HepG2 (cell line): Measurements from ENCODE around the gene GPRC5B. TPM values are rescaled to one million over a fixed set of nuclear protein-coding genes. Genes with fewer than 3 reads are reported as not detected.

Experiments used
- ATAC-seq: fragments of 200-7000 bp; cut with Tn5 transposase; 3 replicates; pipeline ENCODE4 v1.9.1; 2020; ENCODE audit warnings: mild to moderate bottlenecking, moderate library complexity
- BruUV-seq: library from RNA; stranded (reverse); fragments of 400-500 nt; replicated peaks from 2 replicates; lab custom pipeline; 2021; lab: Mats Ljungman, UMichigan
- CTCF ChIA-PET: fragments of 300-600 bp; formaldehyde crosslinking; extraction: SDS; loops from one replicate; lab custom pipeline; 2021; ENCODE audit warnings: low total read pairs, inconsistent platforms, low intra/inter-chr PET ratio; lab: Yijun Ruan, JAX
- POLR2A ChIA-PET: fragments of 350-600 bp; sonication (Branson Sonifier 250); formaldehyde crosslinking; loops from one replicate; lab custom pipeline; 2020; ENCODE audit warnings: antibody characterized with exemption, inconsistent platforms; lab: Yijun Ruan, JAX
- DNase-seq: peaks from one replicate; pipeline ENCODE4 v3.0.0-alpha.2; 2015; ENCODE audit warnings: low spot score
- FAIRE-seq: peaks from 3 replicates; lab custom pipeline; 2011; peaks lifted over from hg19 to GRCh38; lab: Jason Lieb, UNC
- H2AFZ ChIP-seq: one replicate; pipeline ENCODE4 v1.6.1; 2011; ENCODE audit warnings: low read length, inconsistent platforms
- H3K27ac ChIP-seq: fragments of 300-600 bp; 3 replicates; pipeline ENCODE4 v1.8.0; 2011; ENCODE audit warnings: mixed run types, mild to moderate bottlenecking, mixed read lengths, low read length, inconsistent platforms; ENCODE audit not compliant: insufficient read depth; ENCODE audit errors: extremely low read length
- H3K27me3 ChIP-seq, 2 experiments: fragments of 200-600 bp in 1 of 2; 2 replicates in 1 of 2; 3 replicates in 1 of 2; pipeline versions ENCODE4 v1.6.0 to v1.8.0; 2011; ENCODE audit warnings: low read length in 2 of 2, mild to moderate bottlenecking in 2 of 2, moderate library complexity in 2 of 2, inconsistent platforms in 1 of 2; ENCODE audit not compliant: insufficient read depth in 2 of 2, control insufficient read depth in 1 of 2
- H3K36me3 ChIP-seq, 2 experiments: fragments of 200-600 bp in 1 of 2; replicated peaks in 1 of 2; 2 replicates in 1 of 2; 3 replicates in 1 of 2; pipeline versions ENCODE4 v1.5.1 to v1.8.0; 2011; ENCODE audit warnings: low read length in 2 of 2, inconsistent platforms in 1 of 2; ENCODE audit not compliant: insufficient read depth in 2 of 2, control insufficient read depth in 1 of 2
- H3K4me1 ChIP-seq: 2 replicates; pipeline ENCODE4 v1.5.1; 2012; ENCODE audit warnings: low read length, inconsistent platforms; ENCODE audit not compliant: insufficient read depth
- H3K4me2 ChIP-seq: 2 replicates; pipeline ENCODE4 v1.6.0; 2011; ENCODE audit warnings: low read depth, low read length, inconsistent platforms
- H3K4me3 ChIP-seq, 3 experiments: fragments of 200-600 bp in 1 of 3; sonication (generic), shearing (Covaris generic) in 1 of 3; replicated peaks in 1 of 3; 2 replicates each; pipeline ENCODE4 v1.5.1; 2011 to 2016; ENCODE audit warnings: low read length in 3 of 3, inconsistent platforms in 2 of 3, low read depth in 2 of 3, mild to moderate bottlenecking in 2 of 3, control low read depth in 1 of 3, mixed read lengths in 1 of 3; ENCODE audit not compliant: insufficient read depth in 1 of 3
- H3K79me2 ChIP-seq: one replicate; pipeline ENCODE4 v1.6.1; 2011; ENCODE audit warnings: low read length, inconsistent platforms; ENCODE audit not compliant: insufficient read depth
- H3K9ac ChIP-seq: 2 replicates; pipeline ENCODE4 v1.6.0; 2011; ENCODE audit warnings: mild to moderate bottlenecking, low read depth, low read length, inconsistent platforms; ENCODE audit not compliant: insufficient read depth
- H3K9me3 ChIP-seq: 2 replicates; pipeline ENCODE4 v1.5.1; 2012; ENCODE audit warnings: mild to moderate bottlenecking, low read length
- H4K20me1 ChIP-seq: 2 replicates; pipeline ENCODE4 v1.6.0; 2011; ENCODE audit warnings: inconsistent platforms, mild to moderate bottlenecking, low read length, moderate library complexity; ENCODE audit not compliant: insufficient read depth
- GLI4 ChIP-seq: sonication (generic); formaldehyde crosslinking; IDR thresholded peaks from 2 replicates; pipeline ENCODE4 v1.5.1; 2020; ENCODE audit warnings: missing genetic modification reagents, mild to moderate bottlenecking, moderate library complexity, borderline replicate concordance
- HDAC1 ChIP-seq: sonication (generic); formaldehyde crosslinking; IDR thresholded peaks from 2 replicates; pipeline ENCODE4 v1.5.1; 2020; ENCODE audit warnings: mild to moderate bottlenecking, missing genetic modification reagents
- HHEX ChIP-seq: IDR thresholded peaks from 2 replicates; pipeline ENCODE4 v1.6.1; 2016; ENCODE audit warnings: control low read depth
- HOXA3 ChIP-seq: sonication (generic); formaldehyde crosslinking; IDR thresholded peaks from 2 replicates; pipeline ENCODE4 v1.5.0; 2020; ENCODE audit warnings: missing genetic modification reagents
- MEF2D ChIP-seq: sonication (generic); formaldehyde crosslinking; IDR thresholded peaks from 2 replicates; pipeline ENCODE4 v1.5.1; 2020; ENCODE audit warnings: mild to moderate bottlenecking, missing genetic modification reagents
- RAD21 ChIP-seq: fragments of 450-650 bp; formaldehyde crosslinking; IDR thresholded peaks from 2 replicates; pipeline ENCODE4 v1.5.0; 2020; ENCODE audit warnings: mild to moderate bottlenecking
- SMARCE1 ChIP-seq: fragments of 450-650 bp; IDR thresholded peaks from 2 replicates; pipeline ENCODE4 v1.6.1; 2017; ENCODE audit warnings: borderline replicate concordance
- ZMAT3 ChIP-seq: sonication (generic); formaldehyde crosslinking; conservative IDR thresholded peaks from 2 replicates; pipeline ENCODE4 v1.7.0; 2021; ENCODE audit warnings: missing genetic modification reagents
- ZNF274 ChIP-seq: sonication (generic); formaldehyde crosslinking; IDR thresholded peaks from 2 replicates; pipeline ENCODE4 v1.5.1; 2020; ENCODE audit warnings: mild to moderate bottlenecking, missing genetic modification reagents
- ZNF547 ChIP-seq: sonication (generic); formaldehyde crosslinking; IDR thresholded peaks from 2 replicates; pipeline ENCODE4 v1.5.1; 2020; ENCODE audit warnings: mild to moderate bottlenecking, missing genetic modification reagents
- WGBS: methylation state at CpG from one replicate; pipeline ENCODE4 v1.1.6; 2017; ENCODE audit warnings: low lambda C conversion rate; 5-methylcytosine and 5-hydroxymethylcytosine counted together
- in situ Hi-C: cut with HindIII; loops from 2 replicates; pipeline ENCODE4 v1.10.0; 2017; ENCODE audit warnings: low pct_unique_long_range_greater_than_20kb; ENCODE audit not compliant: extremely low pct_ligation_motif_present
- intact Hi-C: fragments of 100-400 bp; cut with micrococcal nuclease; formaldehyde crosslinking; loops from one replicate; pipeline ENCODE4 v1.10.0; 2022; ENCODE audit not compliant: unreplicated experiment
- polyA plus RNA-seq, 8 experiments: library from polyadenylated mRNA; depleted of rRNA in 3 of 8; stranded (reverse) in 7 of 8; unstranded in 1 of 8; fragments of >200 nt; fragmentation: Illumina TruSeq in 4 of 8; extraction: Trizol in 4 of 8; gene quantifications; 2 replicates each; pipeline versions ENCODE4 v1.2.1 to v1.2.3, GENCODE V29; 2011 to 2016; ENCODE audit warnings: low read depth in 4 of 8, missing spikeins in 1 of 8, mixed read lengths in 1 of 8; ENCODE audit not compliant: insufficient read depth in 1 of 8
- total RNA-seq, 5 experiments: library from RNA; depleted of rRNA; stranded (reverse); fragments of >200 nt; fragmentation: Illumina TruSeq; extraction: Trizol; gene quantifications; 2 replicates each; pipeline ENCODE4 v1.2.3, GENCODE V29; 2016; ENCODE audit warnings: low read depth in 1 of 5
- TF ChIP-seq, protein P1 (sequence below): sonication (generic); formaldehyde crosslinking; IDR thresholded peaks from 2 replicates; pipeline ENCODE4 v1.5.1; 2020; ENCODE audit warnings: missing genetic modification reagents, mild to moderate bottlenecking, borderline replicate concordance
- TF ChIP-seq, protein P2 (sequence below): sonication (generic); formaldehyde crosslinking; conservative IDR thresholded peaks from 2 replicates; pipeline ENCODE4 v1.8.0; 2022; ENCODE audit warnings: missing genetic modification reagents
- TF ChIP-seq, protein P3 (sequence below): sonication (generic); formaldehyde crosslinking; IDR thresholded peaks from 2 replicates; pipeline ENCODE4 v1.8.0; 2022; ENCODE audit warnings: low read depth, missing genetic modification reagents

The GPRC5B gene
- total and polyA plus RNA-seq, 2 of the 13 experiments (the other 11 are each of a cell fraction or from before 2014, with no cell fraction given) = 0.46 to 0.53 TPM

DNA sequence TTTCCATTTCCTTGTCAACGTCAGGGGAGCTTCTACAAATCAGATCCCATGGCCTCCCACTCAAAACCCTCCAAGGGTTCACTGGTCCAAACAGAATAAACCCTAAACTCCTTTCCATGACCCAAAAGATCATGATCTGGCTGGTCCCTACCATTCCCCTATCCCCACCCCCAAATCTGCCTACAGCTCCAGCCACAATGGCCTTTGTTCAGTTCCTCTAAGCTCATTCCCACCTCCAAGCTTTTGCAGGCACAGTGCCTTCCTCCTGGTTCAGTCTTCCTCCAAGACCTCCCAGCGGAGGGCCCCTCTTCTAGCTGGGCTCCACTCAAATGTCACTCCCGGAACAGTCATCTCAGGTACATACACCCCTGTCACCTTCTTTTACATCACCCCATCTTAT lies 2.0 kb downstream of the GPRC5B start:
- ChIA-PET CTCF (no interaction called here), POLR2A (no interaction called here)
- no peak overlapping the region for H3K4me3 ChIP-seq
- TF ChIP-seq ZMAT3 (CRISPR knock-in tag) (no peak), ZNF274 (CRISPR knock-in tag) (no peak), MEF2D (CRISPR knock-in tag) (no peak), GLI4 (CRISPR knock-in tag) (no peak), ZNF547 (CRISPR knock-in tag) (no peak), SMARCE1 (no peak), RAD21 (CRISPR knock-in tag) (no peak), HHEX (no peak), HOXA3 (CRISPR knock-in tag) (no peak), HDAC1 (CRISPR knock-in tag) (no peak)
- TF ChIP-seq, protein P1, sequence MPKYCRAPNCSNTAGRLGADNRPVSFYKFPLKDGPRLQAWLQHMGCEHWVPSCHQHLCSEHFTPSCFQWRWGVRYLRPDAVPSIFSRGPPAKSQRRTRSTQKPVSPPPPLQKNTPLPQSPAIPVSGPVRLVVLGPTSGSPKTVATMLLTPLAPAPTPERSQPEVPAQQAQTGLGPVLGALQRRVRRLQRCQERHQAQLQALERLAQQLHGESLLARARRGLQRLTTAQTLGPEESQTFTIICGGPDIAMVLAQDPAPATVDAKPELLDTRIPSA (CRISPR knock-in tag) = no peak
- TF ChIP-seq, protein P2, sequence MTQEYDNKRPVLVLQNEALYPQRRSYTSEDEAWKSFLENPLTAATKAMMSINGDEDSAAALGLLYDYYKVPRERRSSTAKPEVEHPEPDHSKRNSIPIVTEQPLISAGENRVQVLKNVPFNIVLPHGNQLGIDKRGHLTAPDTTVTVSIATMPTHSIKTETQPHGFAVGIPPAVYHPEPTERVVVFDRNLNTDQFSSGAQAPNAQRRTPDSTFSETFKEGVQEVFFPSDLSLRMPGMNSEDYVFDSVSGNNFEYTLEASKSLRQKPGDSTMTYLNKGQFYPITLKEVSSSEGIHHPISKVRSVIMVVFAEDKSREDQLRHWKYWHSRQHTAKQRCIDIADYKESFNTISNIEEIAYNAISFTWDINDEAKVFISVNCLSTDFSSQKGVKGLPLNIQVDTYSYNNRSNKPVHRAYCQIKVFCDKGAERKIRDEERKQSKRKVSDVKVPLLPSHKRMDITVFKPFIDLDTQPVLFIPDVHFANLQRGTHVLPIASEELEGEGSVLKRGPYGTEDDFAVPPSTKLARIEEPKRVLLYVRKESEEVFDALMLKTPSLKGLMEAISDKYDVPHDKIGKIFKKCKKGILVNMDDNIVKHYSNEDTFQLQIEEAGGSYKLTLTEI (CRISPR knock-in tag) = no peak
- TF ChIP-seq, protein P3, sequence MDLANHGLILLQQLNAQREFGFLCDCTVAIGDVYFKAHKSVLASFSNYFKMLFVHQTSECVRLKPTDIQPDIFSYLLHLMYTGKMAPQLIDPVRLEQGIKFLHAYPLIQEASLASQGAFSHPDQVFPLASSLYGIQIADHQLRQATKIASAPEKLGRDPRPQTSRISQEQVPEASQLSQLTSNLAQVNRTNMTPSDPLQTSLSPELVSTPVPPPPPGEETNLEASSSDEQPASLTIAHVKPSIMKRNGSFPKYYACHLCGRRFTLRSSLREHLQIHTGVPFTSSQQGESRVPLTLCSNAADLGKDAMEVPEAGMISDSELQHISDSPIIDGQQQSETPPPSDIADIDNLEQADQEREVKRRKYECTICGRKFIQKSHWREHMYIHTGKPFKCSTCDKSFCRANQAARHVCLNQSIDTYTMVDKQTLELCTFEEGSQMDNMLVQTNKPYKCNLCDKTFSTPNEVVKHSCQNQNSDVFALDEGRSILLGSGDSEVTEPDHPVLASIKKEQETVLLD (CRISPR knock-in tag) = no peak
- H3K9me3 ChIP-seq = no peaks in the 10 kb centered on the region
- DNase-seq = no peak
- no peaks in the 10 kb centered on the region for H3K36me3 ChIP-seq
- no peak overlapping the region for H3K4me2 ChIP-seq
- no peak for ATAC-seq
- in situ Hi-C loops (no loop called here), intact Hi-C loops (loop anchor here (5.0 kb wide), 1 partner anchor 180 kb away; no protein-coding TSS in a partner anchor)
- BruUV-seq = no TSS peak
- no peaks in the 10 kb centered on the region for H3K79me2 ChIP-seq
- H3K27ac ChIP-seq = no peak overlapping the region
- no peaks in the 10 kb centered on the region; the same call in 1 of the 2 replicates for H4K20me1 ChIP-seq
- WGBS = 48% methylated on average over 3 of the region's 3 CpGs
- peak; percentile 21 for FAIRE-seq
- H3K27me3 ChIP-seq = peaks cover 11 to 36% of the 10 kb centered on the region in 2 experiments
- H3K9ac ChIP-seq = no peak overlapping the region
- H3K4me1 ChIP-seq = peaks cover 25% of the 10 kb centered on the region
- no peak overlapping the region for H2AFZ ChIP-seq
